SJSA1 (cell line): Measurements from ENCODE around the gene CKMT2. TPM values are rescaled to one million over a fixed set of nuclear protein-coding genes. Genes with fewer than 3 reads are reported as not detected.

Source experiments
- DNase-seq, 2 experiments: peaks; one replicate each; pipeline ENCODE4 v3.0.0-alpha.2; 2015 to 2020; ENCODE audit warnings: low spot score in 2 of 2, low read depth in 1 of 2
- H3K27ac ChIP-seq: fragments of 250-450 bp; sonication (Bioruptor Pico); 2 replicates; pipeline ENCODE4 v1.5.1; 2020; ENCODE audit warnings: mild to moderate bottlenecking, moderate library complexity
- H3K27me3 ChIP-seq: fragments of 250-450 bp; sonication (Bioruptor Pico); replicated peaks from 2 replicates; pipeline ENCODE4 v1.5.1; 2020; ENCODE audit warnings: mild to moderate bottlenecking, moderate library complexity
- H3K36me3 ChIP-seq: fragments of 250-450 bp; sonication (Bioruptor Pico); 2 replicates; pipeline ENCODE4 v1.5.1; 2020; ENCODE audit warnings: mild to moderate bottlenecking
- H3K4me1 ChIP-seq: fragments of 250-450 bp; sonication (Bioruptor Pico); replicated peaks from 2 replicates; pipeline ENCODE4 v1.6.1; 2021; ENCODE audit warnings: mild to moderate bottlenecking
- H3K4me3 ChIP-seq: fragments of 250-450 bp; sonication (Bioruptor Pico); 2 replicates; pipeline ENCODE4 v1.5.1; 2020; ENCODE audit warnings: mild to moderate bottlenecking
- H3K9me3 ChIP-seq: fragments of 250-450 bp; sonication (Bioruptor Pico); replicated peaks from 2 replicates; pipeline ENCODE4 v1.5.1; 2020; ENCODE audit warnings: mild to moderate bottlenecking
- total RNA-seq: library from RNA; depleted of rRNA; stranded (reverse); fragments of >200 nt; shearing (Covaris generic); gene quantifications from 2 replicates; pipeline ENCODE4 v1.2.3, GENCODE V29; 2014; rRNA removed

Gene CKMT2
- total RNA-seq, 1 experiment from 2014 or later: not detected

- H3K27ac ChIP-seq: no peak overlapping the region
- H3K36me3 ChIP-seq: peaks cover 52% of the 10 kb centered on the region
- H3K4me3 ChIP-seq: no peak overlapping the region
- peaks cover 8% of the 10 kb centered on the region for H3K4me1 ChIP-seq
- H3K9me3 ChIP-seq: no peaks in the 10 kb centered on the region
- H3K27me3 ChIP-seq: no peaks in the 10 kb centered on the region
- no peak for DNase-seq
Observed at GRCh38 chr5:81313686-81314085, 80.6 kb downstream of the CKMT2 start.

DNA sequence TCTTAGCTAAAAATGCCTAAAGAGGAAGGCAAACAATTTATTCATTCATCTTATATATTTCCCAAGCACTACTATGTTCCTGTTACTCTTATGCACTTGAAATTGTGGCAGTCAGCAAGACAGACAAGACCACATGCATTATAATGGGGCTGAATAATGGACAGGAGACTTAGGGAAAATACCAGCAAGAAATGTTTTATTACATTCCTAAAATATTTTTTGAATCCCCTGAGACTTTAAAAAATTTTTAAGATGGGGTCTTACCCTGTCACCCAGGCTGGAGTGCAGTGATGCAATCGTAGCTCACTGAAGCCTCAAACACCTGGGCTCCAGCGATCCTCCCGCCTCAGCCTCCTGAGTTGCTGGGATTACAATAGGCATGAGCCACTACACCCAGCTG is 81.5 kb downstream of the CKMT2 start:
- H3K4me1 ChIP-seq: peaks cover 8% of the 10 kb centered on the region
- DNase-seq: no peak
- H3K27me3 ChIP-seq: no peaks in the 10 kb centered on the region
- H3K9me3 ChIP-seq: no peaks in the 10 kb centered on the region
- peaks cover 44% of the 10 kb centered on the region for H3K36me3 ChIP-seq
- no peak overlapping the region for H3K27ac ChIP-seq
- no peak overlapping the region for H3K4me3 ChIP-seq

DNA sequence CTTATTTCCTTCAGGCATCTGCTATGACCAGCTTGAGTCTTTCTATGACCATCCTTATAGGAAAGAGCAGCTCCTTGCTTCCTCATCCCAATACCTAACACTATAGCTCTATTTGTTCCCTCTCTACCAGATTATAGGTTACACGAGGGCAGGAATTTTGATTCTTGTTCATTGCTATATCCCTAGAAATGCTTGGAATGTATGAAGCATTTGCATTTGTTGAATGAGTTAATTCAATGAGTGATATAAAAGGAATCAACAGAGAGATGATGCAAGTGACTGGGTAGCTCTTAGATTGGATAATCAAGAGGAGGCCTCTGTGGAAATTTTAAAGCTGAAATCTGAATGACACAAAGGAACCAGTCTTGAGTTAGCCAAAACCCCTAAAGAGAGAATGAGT is 82.2 kb downstream of the CKMT2 start:
- peaks cover 8% of the 10 kb centered on the region for H3K4me1 ChIP-seq
- H3K27ac ChIP-seq: no peak overlapping the region
- H3K36me3 ChIP-seq: peaks cover 42% of the 10 kb centered on the region
- H3K27me3 ChIP-seq: no peaks in the 10 kb centered on the region
- H3K4me3 ChIP-seq: no peak overlapping the region
- peak in 1 of 2 experiments; percentile 36 for DNase-seq
- H3K9me3 ChIP-seq: no peaks in the 10 kb centered on the region

DNA sequence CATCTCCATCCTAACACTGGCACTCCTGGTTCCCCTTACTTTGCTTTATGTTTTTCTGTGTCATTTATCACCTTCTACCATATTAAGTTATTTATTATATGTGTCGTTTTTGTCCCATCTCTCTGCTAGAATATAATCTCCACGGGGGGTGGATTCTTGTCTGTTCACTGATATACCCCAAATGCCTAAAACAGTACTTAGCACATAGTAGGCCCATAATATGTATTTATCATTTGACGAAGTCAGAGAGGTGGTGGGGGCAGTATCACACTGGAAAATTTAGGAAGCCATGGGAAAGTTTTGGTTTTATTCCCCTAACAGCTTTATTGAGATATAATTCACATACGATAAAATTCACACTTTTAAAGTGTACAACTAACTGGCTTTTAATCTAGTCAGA is 82.7 kb downstream of the CKMT2 start:
- DNase-seq: no peak
- Histone ChIP-seq H3K4me1 (peaks cover 8% of the 10 kb centered on the region), H3K36me3 (peaks cover 37% of the 10 kb centered on the region), H3K4me3 (no peak overlapping the region), H3K27me3 (no peaks in the 10 kb centered on the region), H3K27ac (no peak overlapping the region), H3K9me3 (no peaks in the 10 kb centered on the region)

Other genes starting within 250 kb of the CKMT2 start
- gene ZCCHC9, start 68.3 kb downstream of the CKMT2 start, total RNA-seq: 33.2 and 53.8 TPM in 2 replicates
- gene ACOT12, start 160.8 kb downstream of the CKMT2 start, total RNA-seq: not detected in 2 replicates